HEK293T (cell line): Measurements from ENCODE around the gene NTMT1.

ENCODE experiments used
- FOXA1 ChIP-seq: fragments of 450-650 bp; IDR thresholded peaks from 2 replicates; pipeline ENCODE4 v1.6.1; 2016; ENCODE audit warnings: mild to moderate bottlenecking
- FOXK2 ChIP-seq: fragments of 450-650 bp; IDR thresholded peaks from 2 replicates; pipeline ENCODE4 v1.6.1; 2016; ENCODE audit warnings: mild to moderate bottlenecking
- NFRKB ChIP-seq: fragments of 450-650 bp; IDR thresholded peaks from 2 replicates; pipeline ENCODE4 v1.6.1; 2016; ENCODE audit warnings: mild to moderate bottlenecking, moderate library complexity
- SP1 ChIP-seq: fragments of 450-650 bp; IDR thresholded peaks from 2 replicates; pipeline ENCODE4 v1.6.1; 2017
- ZNF384 ChIP-seq: fragments of 450-650 bp; IDR thresholded peaks from 2 replicates; pipeline ENCODE4 v1.6.1; 2016
- TF ChIP-seq, protein P1 (sequence below): fragments of 450-650 bp; IDR thresholded peaks from 2 replicates; pipeline ENCODE4 v1.6.1; 2016

DNA sequence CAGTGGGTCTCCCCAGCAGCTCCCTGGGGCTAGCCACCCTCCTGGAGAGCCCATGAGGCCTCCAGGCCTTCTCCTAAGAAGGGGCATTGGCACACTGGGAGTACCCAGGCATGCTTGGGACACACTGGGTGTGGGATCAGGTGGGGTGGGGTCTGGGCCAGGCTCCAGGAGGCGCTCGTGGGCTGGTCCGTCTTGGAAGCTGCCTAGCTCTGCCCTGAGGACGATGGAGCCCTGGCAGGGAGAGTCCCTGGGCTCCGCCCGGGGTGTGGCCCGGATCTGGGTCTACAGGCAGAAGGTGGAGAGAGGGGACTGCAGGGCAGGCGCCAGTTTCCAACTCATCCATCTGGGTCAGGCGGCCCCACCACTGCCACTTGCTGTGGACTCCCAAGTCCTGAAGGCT, 41.9 kb downstream of the NTMT1 start:
- TF ChIP-seq, protein P1, sequence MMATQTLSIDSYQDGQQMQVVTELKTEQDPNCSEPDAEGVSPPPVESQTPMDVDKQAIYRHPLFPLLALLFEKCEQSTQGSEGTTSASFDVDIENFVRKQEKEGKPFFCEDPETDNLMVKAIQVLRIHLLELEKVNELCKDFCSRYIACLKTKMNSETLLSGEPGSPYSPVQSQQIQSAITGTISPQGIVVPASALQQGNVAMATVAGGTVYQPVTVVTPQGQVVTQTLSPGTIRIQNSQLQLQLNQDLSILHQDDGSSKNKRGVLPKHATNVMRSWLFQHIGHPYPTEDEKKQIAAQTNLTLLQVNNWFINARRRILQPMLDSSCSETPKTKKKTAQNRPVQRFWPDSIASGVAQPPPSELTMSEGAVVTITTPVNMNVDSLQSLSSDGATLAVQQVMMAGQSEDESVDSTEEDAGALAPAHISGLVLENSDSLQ = no peak
- no peak for TF ChIP-seq FOXA1
- TF ChIP-seq ZNF384 = no peak
- no peak for TF ChIP-seq NFRKB
- no peak for TF ChIP-seq SP1
- no peak for TF ChIP-seq FOXK2
